ENCODE results near the gene RAD51B.

RAD51B gene

GRCh38 chr14:68673464-68673863 is 853.9 kb downstream of the RAD51B start:
- no peaks in the 10 kb centered on the region for H3K27me3 ChIP-seq (ENCODE audit: control insufficient read depth, insufficient read depth, low read length)
- H3K79me2 ChIP-seq: no peaks in the 10 kb centered on the region
- no peak overlapping the region for H2AFZ ChIP-seq
- no peaks in the 10 kb centered on the region for H3K9me3 ChIP-seq (ENCODE audit: control insufficient read depth, low read length)
- H3K4me2 ChIP-seq (ENCODE audit: low read length): no peak overlapping the region
- no peak overlapping the region for H3K4me3 ChIP-seq (ENCODE audit: low read depth, low read length)
- TF ChIP-seq, protein P1, sequence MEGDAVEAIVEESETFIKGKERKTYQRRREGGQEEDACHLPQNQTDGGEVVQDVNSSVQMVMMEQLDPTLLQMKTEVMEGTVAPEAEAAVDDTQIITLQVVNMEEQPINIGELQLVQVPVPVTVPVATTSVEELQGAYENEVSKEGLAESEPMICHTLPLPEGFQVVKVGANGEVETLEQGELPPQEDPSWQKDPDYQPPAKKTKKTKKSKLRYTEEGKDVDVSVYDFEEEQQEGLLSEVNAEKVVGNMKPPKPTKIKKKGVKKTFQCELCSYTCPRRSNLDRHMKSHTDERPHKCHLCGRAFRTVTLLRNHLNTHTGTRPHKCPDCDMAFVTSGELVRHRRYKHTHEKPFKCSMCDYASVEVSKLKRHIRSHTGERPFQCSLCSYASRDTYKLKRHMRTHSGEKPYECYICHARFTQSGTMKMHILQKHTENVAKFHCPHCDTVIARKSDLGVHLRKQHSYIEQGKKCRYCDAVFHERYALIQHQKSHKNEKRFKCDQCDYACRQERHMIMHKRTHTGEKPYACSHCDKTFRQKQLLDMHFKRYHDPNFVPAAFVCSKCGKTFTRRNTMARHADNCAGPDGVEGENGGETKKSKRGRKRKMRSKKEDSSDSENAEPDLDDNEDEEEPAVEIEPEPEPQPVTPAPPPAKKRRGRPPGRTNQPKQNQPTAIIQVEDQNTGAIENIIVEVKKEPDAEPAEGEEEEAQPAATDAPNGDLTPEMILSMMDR (IDR thresholded peaks at IDR 0.05): no peak
- no peak overlapping the region for H3K27ac ChIP-seq
- no peaks in the 10 kb centered on the region for H3K36me3 ChIP-seq (ENCODE audit: control insufficient read depth, insufficient read depth, low read length)
- H3K4me1 ChIP-seq: peaks cover 4% of the 10 kb centered on the region
- H3K9ac ChIP-seq: no peak overlapping the region

DNA sequence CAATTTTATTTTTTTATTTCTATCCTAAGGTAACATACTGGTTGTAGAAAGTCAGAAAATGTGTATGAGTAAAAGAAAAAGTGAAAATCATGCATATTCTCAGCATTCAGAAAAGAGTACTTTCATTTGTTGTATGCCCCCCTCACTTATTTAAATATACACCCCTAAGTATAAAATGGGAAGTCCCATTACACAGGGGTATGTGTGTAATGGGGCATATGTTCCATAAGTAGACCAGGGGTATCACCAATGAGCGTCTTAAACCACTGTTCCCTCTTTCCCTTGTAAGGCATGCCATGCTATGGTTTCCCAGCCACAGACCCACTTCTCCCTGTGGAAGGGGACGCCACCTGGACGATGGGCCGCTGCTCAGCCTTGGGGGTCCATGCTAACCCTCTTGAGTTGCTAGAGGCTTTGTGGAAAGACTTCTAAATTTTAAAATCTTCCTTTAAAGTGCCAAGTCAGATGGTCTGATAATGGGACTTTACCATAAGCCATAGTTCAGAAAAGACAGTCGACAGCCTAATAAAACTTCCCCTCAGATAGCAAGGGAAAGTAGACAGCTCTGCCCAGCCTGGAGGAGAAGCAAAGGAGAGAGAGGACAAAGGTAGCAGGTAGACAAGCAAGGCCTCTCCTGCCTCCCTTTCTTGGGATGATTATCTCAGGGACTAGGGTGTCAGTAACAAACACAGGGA is 855.1 kb downstream of the RAD51B start:
- no peaks in the 10 kb centered on the region for H3K79me2 ChIP-seq
- H3K4me2 ChIP-seq (ENCODE audit: low read length): no peak overlapping the region
- TF ChIP-seq, protein P1 (IDR thresholded peaks at IDR 0.05): no peak
- no peak overlapping the region for H3K9ac ChIP-seq
- no peak overlapping the region for H2AFZ ChIP-seq
- no peaks in the 10 kb centered on the region for H3K27me3 ChIP-seq (ENCODE audit: control insufficient read depth, insufficient read depth, low read length)
- H3K36me3 ChIP-seq (ENCODE audit: control insufficient read depth, insufficient read depth, low read length): no peaks in the 10 kb centered on the region
- no peak overlapping the region for H3K27ac ChIP-seq
- no peaks in the 10 kb centered on the region for H3K9me3 ChIP-seq (ENCODE audit: control insufficient read depth, low read length)
- H3K4me1 ChIP-seq: peaks cover 2% of the 10 kb centered on the region
- H3K4me3 ChIP-seq (ENCODE audit: low read depth, low read length): no peak overlapping the region

- Histone ChIP-seq H2AFZ (no peak overlapping the region), H3K36me3 (ENCODE audit: control insufficient read depth, insufficient read depth, low read length) (no peaks in the 10 kb centered on the region), H3K27me3 (ENCODE audit: control insufficient read depth, insufficient read depth, low read length) (no peaks in the 10 kb centered on the region), H3K79me2 (no peaks in the 10 kb centered on the region), H3K4me3 (ENCODE audit: low read depth, low read length) (no peak overlapping the region), H3K27ac (no peak overlapping the region), H3K4me2 (ENCODE audit: low read length) (no peak overlapping the region), H3K9me3 (ENCODE audit: control insufficient read depth, low read length) (no peaks in the 10 kb centered on the region), H3K9ac (no peak overlapping the region), H3K4me1 (no peaks in the 10 kb centered on the region)
- TF ChIP-seq, protein P1 (IDR thresholded peaks at IDR 0.05): no peak
Measured at GRCh38 chr14:68675233-68675577, 855.6 kb downstream of the RAD51B start.

DNA sequence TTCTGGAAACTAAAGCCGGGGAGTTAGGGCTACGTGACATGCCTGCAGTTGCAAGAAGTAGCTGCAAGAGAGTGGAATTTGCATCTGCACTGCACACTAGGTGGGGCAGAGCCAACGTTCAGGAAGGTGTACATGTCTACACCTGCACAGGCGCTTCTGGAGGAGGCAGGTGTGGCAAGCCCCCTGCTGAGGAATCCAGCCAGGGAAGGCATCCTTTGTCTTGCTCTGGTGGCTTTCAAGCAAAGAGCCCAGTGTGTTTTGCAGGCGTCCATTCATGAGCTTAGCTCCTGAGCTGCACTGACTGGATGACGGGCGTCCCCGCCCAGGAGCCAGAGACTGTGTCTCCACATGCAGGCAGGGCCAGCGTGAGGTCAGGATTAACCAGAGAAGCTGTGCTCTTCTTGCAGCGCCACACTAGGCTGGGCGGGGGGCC is 856.9 kb downstream of the RAD51B start:
- no peaks in the 10 kb centered on the region for H3K4me1 ChIP-seq

More for the DNA sequence above, 856.9 kb downstream of the RAD51B start:
- Histone ChIP-seq H3K9me3 (ENCODE audit: control insufficient read depth, low read length) (no peaks in the 10 kb centered on the region), H3K4me2 (ENCODE audit: low read length) (no peak overlapping the region), H3K36me3 (ENCODE audit: control insufficient read depth, insufficient read depth, low read length) (no peaks in the 10 kb centered on the region), H2AFZ (no peak overlapping the region), H3K9ac (no peak overlapping the region), H3K27ac (no peak overlapping the region), H3K79me2 (no peaks in the 10 kb centered on the region), H3K4me3 (ENCODE audit: low read depth, low read length) (no peak overlapping the region), H3K27me3 (ENCODE audit: control insufficient read depth, insufficient read depth, low read length) (no peaks in the 10 kb centered on the region)
- TF ChIP-seq, protein P1 (IDR thresholded peaks at IDR 0.05): no peak

Measured in parathyroid adenoma (tissue), 2 donors.